Endodermal cell (in vitro differentiated cells): ENCODE measurements around the gene DYRK1B. TPM values are rescaled to one million over a fixed set of nuclear protein-coding genes. Genes with fewer than 3 reads are reported as not detected.
A peak's percentile ranks its signal among the peaks of the same experiment; 100 is the strongest.

Experiments used
- DNase-seq: peaks from one replicate; pipeline ENCODE4 v3.0.0-alpha.2; 2017
- H3K27ac ChIP-seq: 2 replicates; pipeline ENCODE4 v1.5.1; 2013; ENCODE audit warnings: mild to moderate bottlenecking, low read depth, low read length, moderate library complexity
- H3K27me3 ChIP-seq: 2 replicates; pipeline ENCODE4 v1.6.1; 2013; ENCODE audit warnings: mild to moderate bottlenecking, low read length, moderate library complexity; ENCODE audit not compliant: insufficient read depth, control insufficient read depth, poor library complexity, severe bottlenecking
- H3K36me3 ChIP-seq: 2 replicates; pipeline ENCODE4 v1.7.0; 2013; ENCODE audit warnings: mild to moderate bottlenecking, low read length, moderate library complexity; ENCODE audit not compliant: control insufficient read depth, insufficient read depth
- H3K4me1 ChIP-seq: one replicate; pipeline ENCODE4 v1.7.0; 2013; ENCODE audit warnings: low read length; ENCODE audit not compliant: control insufficient read depth, insufficient read depth
- H3K4me3 ChIP-seq: 2 replicates; pipeline ENCODE4 v1.5.1; 2013; ENCODE audit warnings: mild to moderate bottlenecking, low read length, moderate library complexity
- H3K9ac ChIP-seq: 2 replicates; pipeline ENCODE4 v1.6.1; 2013; ENCODE audit warnings: mild to moderate bottlenecking, low read length, moderate library complexity; ENCODE audit not compliant: poor library complexity, severe bottlenecking; ENCODE audit errors: extremely low read depth
- H3K9me3 ChIP-seq: 2 replicates; pipeline ENCODE4 v1.6.1; 2013; ENCODE audit warnings: mild to moderate bottlenecking, low read length, moderate library complexity; ENCODE audit not compliant: control insufficient read depth
- H3K27ac Mint-ChIP-seq: 2 replicates; pipeline ENCODE4 v1.8.0; 2020; ENCODE audit warnings: mixed read lengths
- H3K27me3 Mint-ChIP-seq: 2 replicates; pipeline ENCODE4 v1.8.0; 2021; ENCODE audit warnings: mild to moderate bottlenecking, mixed read lengths; ENCODE audit not compliant: insufficient read depth
- H3K36me3 Mint-ChIP-seq: 2 replicates; pipeline ENCODE4 v1.8.0; 2020; ENCODE audit warnings: low read depth, mixed read lengths
- H3K4me1 Mint-ChIP-seq: 2 replicates; pipeline ENCODE4 v1.8.0; 2020; ENCODE audit warnings: mixed read lengths
- H3K4me3 Mint-ChIP-seq: 2 replicates; pipeline ENCODE4 v1.8.0; 2020; ENCODE audit warnings: mild to moderate bottlenecking, moderate library complexity, mixed read lengths
- H3K9me3 Mint-ChIP-seq: 2 replicates; pipeline ENCODE4 v1.8.0; 2020; ENCODE audit warnings: mild to moderate bottlenecking, mixed read lengths
- WGBS, 2 experiments: methylation state at CpG; one replicate each; pipeline versions ENCODE4 v1.1.5 to v1.1.7; 2013; ENCODE audit warnings: missing lambda C conversion rate in 2 of 2, mixed read lengths in 1 of 2; ENCODE audit not compliant: insufficient coverage in 1 of 2, insufficient read length in 1 of 2; 5-methylcytosine and 5-hydroxymethylcytosine counted together
- total RNA-seq, 2 donors: library from RNA; stranded (reverse); fragmentation: NEBNext Ultra II Directional in 1 of 2; extraction: Animal tissue kit (Norgen Biotek cat#: 25700) in 1 of 2; gene quantifications; 2 replicates in 1 of 2; 3 replicates in 1 of 2; pipeline ENCODE4 v1.2.1, GENCODE V29; 2021
- TF ChIP-seq, protein P1 (sequence below): fragments of 200-600 bp; sonication (generic); conservative IDR thresholded peaks from 2 replicates; pipeline ENCODE4 v1.5.0; 2021; ENCODE audit warnings: antibody characterized with exemption, mild to moderate bottlenecking

Gene DYRK1B
- total RNA-seq, 2 donors from 2014 or later = 21.8 to 37.7 TPM

DNA sequence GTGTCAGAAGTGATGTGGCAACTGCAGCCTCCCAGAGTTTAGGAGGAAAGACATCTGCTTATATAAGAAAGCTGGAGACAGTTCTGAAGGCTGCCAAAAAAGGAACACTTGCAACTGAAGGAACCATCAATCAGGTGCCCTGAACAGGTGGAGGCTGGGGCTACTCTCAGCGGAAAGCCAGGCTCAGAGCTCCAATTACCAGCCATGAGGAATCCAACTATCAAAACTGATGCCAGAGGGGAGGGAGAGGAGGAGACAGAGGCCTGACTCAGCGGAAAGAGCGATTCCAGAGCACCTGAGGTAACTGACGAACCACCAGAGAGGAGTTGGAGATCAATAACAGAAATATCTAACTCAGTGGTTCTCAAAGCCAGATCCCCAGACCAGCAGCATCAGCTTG, 31.0 kb downstream of the DYRK1B start:
- H3K36me3 Mint-ChIP-seq = no peaks in the 10 kb centered on the region
- Histone ChIP-seq H3K36me3 (no peaks in the 10 kb centered on the region), H3K4me3 (no peak overlapping the region), H3K9me3 (no peaks in the 10 kb centered on the region), H3K9ac (no peak overlapping the region), H3K27ac (no peak overlapping the region), H3K27me3 (peaks cover 10% of the 10 kb centered on the region), H3K4me1 (no peaks in the 10 kb centered on the region)
- no peak overlapping the region for H3K4me3 Mint-ChIP-seq
- DNase-seq = no peak
- no peak overlapping the region for H3K27ac Mint-ChIP-seq
- H3K27me3 Mint-ChIP-seq = peaks cover 4% of the 10 kb centered on the region
- H3K4me1 Mint-ChIP-seq = no peaks in the 10 kb centered on the region
- no peaks in the 10 kb centered on the region for H3K9me3 Mint-ChIP-seq
- WGBS, 2 experiments = 36 to 55% methylated on average over 4 of the region's 4 CpGs
- TF ChIP-seq, protein P1, sequence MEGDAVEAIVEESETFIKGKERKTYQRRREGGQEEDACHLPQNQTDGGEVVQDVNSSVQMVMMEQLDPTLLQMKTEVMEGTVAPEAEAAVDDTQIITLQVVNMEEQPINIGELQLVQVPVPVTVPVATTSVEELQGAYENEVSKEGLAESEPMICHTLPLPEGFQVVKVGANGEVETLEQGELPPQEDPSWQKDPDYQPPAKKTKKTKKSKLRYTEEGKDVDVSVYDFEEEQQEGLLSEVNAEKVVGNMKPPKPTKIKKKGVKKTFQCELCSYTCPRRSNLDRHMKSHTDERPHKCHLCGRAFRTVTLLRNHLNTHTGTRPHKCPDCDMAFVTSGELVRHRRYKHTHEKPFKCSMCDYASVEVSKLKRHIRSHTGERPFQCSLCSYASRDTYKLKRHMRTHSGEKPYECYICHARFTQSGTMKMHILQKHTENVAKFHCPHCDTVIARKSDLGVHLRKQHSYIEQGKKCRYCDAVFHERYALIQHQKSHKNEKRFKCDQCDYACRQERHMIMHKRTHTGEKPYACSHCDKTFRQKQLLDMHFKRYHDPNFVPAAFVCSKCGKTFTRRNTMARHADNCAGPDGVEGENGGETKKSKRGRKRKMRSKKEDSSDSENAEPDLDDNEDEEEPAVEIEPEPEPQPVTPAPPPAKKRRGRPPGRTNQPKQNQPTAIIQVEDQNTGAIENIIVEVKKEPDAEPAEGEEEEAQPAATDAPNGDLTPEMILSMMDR = no peak

DNA sequence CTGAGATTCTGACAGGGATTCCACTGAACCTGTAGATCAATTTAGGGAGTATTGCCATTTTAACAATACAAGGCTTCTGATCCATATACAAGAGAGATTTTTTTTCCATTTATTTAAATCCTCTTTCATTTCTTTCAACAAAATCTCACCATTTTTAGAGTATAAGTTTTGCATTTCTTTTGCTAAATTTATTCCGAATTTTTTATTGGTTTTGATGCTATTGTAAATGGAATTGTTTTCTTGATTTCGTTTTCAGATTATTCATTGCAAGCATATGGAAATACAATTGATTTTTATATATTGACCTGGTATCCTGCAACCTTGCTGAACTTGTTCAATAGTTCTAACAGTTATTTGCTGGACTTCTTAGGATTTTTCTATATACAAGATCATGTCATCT, 36.9 kb downstream of the DYRK1B start:
- H3K9me3 Mint-ChIP-seq = no peaks in the 10 kb centered on the region

DNA sequence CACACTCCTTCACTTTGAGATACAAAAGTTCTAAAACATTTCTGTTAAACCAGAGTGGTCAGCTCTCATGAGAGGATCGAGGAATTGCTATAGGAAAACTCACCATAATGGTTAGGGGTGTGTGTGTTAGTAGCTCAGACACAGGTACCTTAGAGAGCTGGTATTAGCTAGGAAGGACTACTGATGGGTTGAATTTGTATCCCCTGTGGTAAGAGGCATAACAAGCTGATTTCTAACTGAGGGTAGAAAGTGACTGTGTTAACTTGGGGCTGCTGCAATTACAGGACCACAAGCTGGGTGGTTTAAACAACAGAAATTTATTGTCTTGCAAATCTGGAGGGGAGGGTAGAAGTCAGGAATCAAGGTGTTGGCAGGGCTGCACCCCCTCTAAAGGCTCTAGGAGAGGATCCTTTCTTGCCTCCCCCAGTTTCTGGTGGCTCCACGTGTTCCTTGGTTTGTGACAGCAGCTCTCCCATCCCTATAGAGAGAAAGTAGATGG, 37.9 kb downstream of the DYRK1B start:
- no peaks in the 10 kb centered on the region for H3K27me3 Mint-ChIP-seq
- no peaks in the 10 kb centered on the region for H3K9me3 ChIP-seq
- H3K9me3 Mint-ChIP-seq = no peaks in the 10 kb centered on the region
- H3K36me3 ChIP-seq = no peaks in the 10 kb centered on the region
- H3K4me3 ChIP-seq = no peak overlapping the region
- no peak overlapping the region for H3K27ac Mint-ChIP-seq
- peak; percentile 61 for DNase-seq
- no peak overlapping the region for H3K9ac ChIP-seq
- 40 to 71% methylated on average over 1 to 2 of the region's 2 CpGs for WGBS, 2 experiments
- H3K27me3 ChIP-seq = no peaks in the 10 kb centered on the region
- no peak overlapping the region for H3K27ac ChIP-seq
- H3K4me1 Mint-ChIP-seq = peaks cover 4% of the 10 kb centered on the region
- no peaks in the 10 kb centered on the region for H3K36me3 Mint-ChIP-seq
- H3K4me1 ChIP-seq = no peaks in the 10 kb centered on the region
- no peak overlapping the region for H3K4me3 Mint-ChIP-seq
- TF ChIP-seq, protein P1 = no peak

More for the DNA sequence above, 36.9 kb downstream of the DYRK1B start:
- TF ChIP-seq, protein P1 = no peak
- H3K27me3 Mint-ChIP-seq = no peaks in the 10 kb centered on the region
- no peak overlapping the region for H3K27ac ChIP-seq
- peaks cover 4% of the 10 kb centered on the region for H3K27me3 ChIP-seq
- H3K4me1 Mint-ChIP-seq = peaks cover 4% of the 10 kb centered on the region
- WGBS, 2 experiments = 66% methylated on average over 2 of the region's 2 CpGs; no CpG with 5 or more reads in 1 of the 2 experiments
- H3K4me1 ChIP-seq = no peaks in the 10 kb centered on the region
- no peak overlapping the region for H3K4me3 ChIP-seq
- H3K9me3 ChIP-seq = no peaks in the 10 kb centered on the region
- no peak overlapping the region for H3K27ac Mint-ChIP-seq
- H3K36me3 Mint-ChIP-seq = no peaks in the 10 kb centered on the region
- H3K36me3 ChIP-seq = no peaks in the 10 kb centered on the region
- H3K4me3 Mint-ChIP-seq = no peak overlapping the region
- no peak for DNase-seq
- H3K9ac ChIP-seq = no peak overlapping the region
